COR-L47 (cell line): ENCODE measurements around the gene SMOC1.

Source experiments
- DNase-seq: peaks from one replicate; lab custom pipeline; 2025; lab: John Stamatoyannopoulos, UW

SMOC1 gene

GRCh38 chr14:69980457-69981425 is 101.5 kb downstream of the SMOC1 start:
- DNase-seq = peak; percentile 27

GRCh38 chr14:69982220-69982839 is 103.1 kb downstream of the SMOC1 start:
- DNase-seq = no peak

- DNase-seq = no peak
Measured at GRCh38 chr14:69982886-69983285, 103.7 kb downstream of the SMOC1 start.

- no peak for DNase-seq
Measured at GRCh38 chr14:69983317-69983716, 104.1 kb downstream of the SMOC1 start.

GRCh38 chr14:69985463-69985862 is 106.2 kb downstream of the SMOC1 start:
- DNase-seq = no peak

GRCh38 chr14:69986336-69986735 is 107.1 kb downstream of the SMOC1 start:
- DNase-seq = no peak

GRCh38 chr14:69987406-69988121 is 108.3 kb downstream of the SMOC1 start:
- no peak for DNase-seq

GRCh38 chr14:69988979-69989378 is 109.8 kb downstream of the SMOC1 start:
- DNase-seq = no peak

- DNase-seq = no peak
Measured at GRCh38 chr14:69989622-69990021, 110.4 kb downstream of the SMOC1 start.

GRCh38 chr14:69990323-69990722 is 111.1 kb downstream of the SMOC1 start:
- DNase-seq = no peak

GRCh38 chr14:69991422-69991821 is 112.2 kb downstream of the SMOC1 start:
- no peak for DNase-seq

- DNase-seq = no peak
Measured at GRCh38 chr14:69992564-69992963, 113.3 kb downstream of the SMOC1 start.

- no peak for DNase-seq
Measured at GRCh38 chr14:69993326-69993725, 114.1 kb downstream of the SMOC1 start.

- DNase-seq = no peak
Measured at GRCh38 chr14:69994002-69994401, 114.8 kb downstream of the SMOC1 start.

GRCh38 chr14:69996216-69996615 is 117.0 kb downstream of the SMOC1 start:
- no peak for DNase-seq

GRCh38 chr14:69997849-69998248 is 118.6 kb downstream of the SMOC1 start:
- peak; percentile 63 for DNase-seq

GRCh38 chr14:69999261-69999674 is 120.1 kb downstream of the SMOC1 start:
- DNase-seq = peak; percentile 97

- DNase-seq = no peak
Measured at GRCh38 chr14:70000601-70001000, 121.4 kb downstream of the SMOC1 start.

- DNase-seq = peak; percentile 35
Measured at GRCh38 chr14:70002589-70003346, 123.6 kb downstream of the SMOC1 start.

GRCh38 chr14:70004791-70005190 is 125.6 kb downstream of the SMOC1 start:
- DNase-seq = no peak

GRCh38 chr14:70005281-70005805 is 126.1 kb downstream of the SMOC1 start:
- no peak for DNase-seq

GRCh38 chr14:70006699-70007098 is 127.5 kb downstream of the SMOC1 start:
- DNase-seq = no peak
